HepG2 (cell line): ENCODE data around the gene IFT122. TPM values are rescaled to one million over a fixed set of nuclear protein-coding genes. Genes with fewer than 3 reads are reported as not detected.
"Not testable (repeated sequence)": the region's sequence is repeated elsewhere in the genome, so short reads cannot be mapped to it uniquely, and the experiment has no call there.

ENCODE experiments used
- ATAC-seq: fragments of 200-7000 bp; cut with Tn5 transposase; 3 replicates; pipeline ENCODE4 v1.9.1; 2020; ENCODE audit warnings: mild to moderate bottlenecking, moderate library complexity
- BruUV-seq: library from RNA; stranded (reverse); fragments of 400-500 nt; replicated peaks from 2 replicates; lab custom pipeline; 2021; lab: Mats Ljungman, UMichigan
- CTCF ChIA-PET: fragments of 300-600 bp; formaldehyde crosslinking; extraction: SDS; loops from one replicate; lab custom pipeline; 2021; ENCODE audit warnings: low total read pairs, inconsistent platforms, low intra/inter-chr PET ratio; lab: Yijun Ruan, JAX
- POLR2A ChIA-PET: fragments of 350-600 bp; sonication (Branson Sonifier 250); formaldehyde crosslinking; loops from one replicate; lab custom pipeline; 2020; ENCODE audit warnings: antibody characterized with exemption, inconsistent platforms; lab: Yijun Ruan, JAX
- DNase-seq: peaks from one replicate; pipeline ENCODE4 v3.0.0-alpha.2; 2015; ENCODE audit warnings: low spot score
- FAIRE-seq: peaks from 3 replicates; lab custom pipeline; 2011; peaks lifted over from hg19 to GRCh38; lab: Jason Lieb, UNC
- H2AFZ ChIP-seq: one replicate; pipeline ENCODE4 v1.6.1; 2011; ENCODE audit warnings: low read length, inconsistent platforms
- H3K27ac ChIP-seq: fragments of 300-600 bp; 3 replicates; pipeline ENCODE4 v1.8.0; 2011; ENCODE audit warnings: mixed run types, mild to moderate bottlenecking, mixed read lengths, low read length, inconsistent platforms; ENCODE audit not compliant: insufficient read depth; ENCODE audit errors: extremely low read length
- H3K27me3 ChIP-seq, 2 experiments: fragments of 200-600 bp in 1 of 2; 2 replicates in 1 of 2; 3 replicates in 1 of 2; pipeline versions ENCODE4 v1.6.0 to v1.8.0; 2011; ENCODE audit warnings: low read length in 2 of 2, mild to moderate bottlenecking in 2 of 2, moderate library complexity in 2 of 2, inconsistent platforms in 1 of 2; ENCODE audit not compliant: insufficient read depth in 2 of 2, control insufficient read depth in 1 of 2
- H3K36me3 ChIP-seq, 2 experiments: fragments of 200-600 bp in 1 of 2; replicated peaks in 1 of 2; 2 replicates in 1 of 2; 3 replicates in 1 of 2; pipeline versions ENCODE4 v1.5.1 to v1.8.0; 2011; ENCODE audit warnings: low read length in 2 of 2, inconsistent platforms in 1 of 2; ENCODE audit not compliant: insufficient read depth in 2 of 2, control insufficient read depth in 1 of 2
- H3K4me1 ChIP-seq: 2 replicates; pipeline ENCODE4 v1.5.1; 2012; ENCODE audit warnings: low read length, inconsistent platforms; ENCODE audit not compliant: insufficient read depth
- H3K4me2 ChIP-seq: 2 replicates; pipeline ENCODE4 v1.6.0; 2011; ENCODE audit warnings: low read depth, low read length, inconsistent platforms
- H3K4me3 ChIP-seq, 3 experiments: fragments of 200-600 bp in 1 of 3; sonication (generic), shearing (Covaris generic) in 1 of 3; replicated peaks in 1 of 3; 2 replicates each; pipeline ENCODE4 v1.5.1; 2011 to 2016; ENCODE audit warnings: low read length in 3 of 3, inconsistent platforms in 2 of 3, low read depth in 2 of 3, mild to moderate bottlenecking in 2 of 3, control low read depth in 1 of 3, mixed read lengths in 1 of 3; ENCODE audit not compliant: insufficient read depth in 1 of 3
- H3K79me2 ChIP-seq: one replicate; pipeline ENCODE4 v1.6.1; 2011; ENCODE audit warnings: low read length, inconsistent platforms; ENCODE audit not compliant: insufficient read depth
- H3K9ac ChIP-seq: 2 replicates; pipeline ENCODE4 v1.6.0; 2011; ENCODE audit warnings: mild to moderate bottlenecking, low read depth, low read length, inconsistent platforms; ENCODE audit not compliant: insufficient read depth
- H3K9me3 ChIP-seq: 2 replicates; pipeline ENCODE4 v1.5.1; 2012; ENCODE audit warnings: mild to moderate bottlenecking, low read length
- H4K20me1 ChIP-seq: 2 replicates; pipeline ENCODE4 v1.6.0; 2011; ENCODE audit warnings: inconsistent platforms, mild to moderate bottlenecking, low read length, moderate library complexity; ENCODE audit not compliant: insufficient read depth
- E2F5 ChIP-seq: sonication (generic); formaldehyde crosslinking; conservative IDR thresholded peaks from 2 replicates; pipeline ENCODE4 v1.4.0; 2020; ENCODE audit warnings: missing genetic modification reagents
- HDAC1 ChIP-seq: sonication (generic); formaldehyde crosslinking; IDR thresholded peaks from 2 replicates; pipeline ENCODE4 v1.5.1; 2020; ENCODE audit warnings: mild to moderate bottlenecking, missing genetic modification reagents
- TFDP1 ChIP-seq: IDR thresholded peaks from 2 replicates; pipeline ENCODE4 v1.6.1; 2016; ENCODE audit warnings: missing compliant biosample characterization, missing genetic modification reagents, borderline replicate concordance
- ZMYM3 ChIP-seq: sonication (generic); formaldehyde crosslinking; IDR thresholded peaks from 2 replicates; pipeline ENCODE4 v1.5.1; 2020; ENCODE audit warnings: mild to moderate bottlenecking, missing genetic modification reagents
- ZNF670 ChIP-seq: sonication (generic); formaldehyde crosslinking; IDR thresholded peaks from 2 replicates; pipeline ENCODE4 v1.8.0; 2022; ENCODE audit warnings: mild to moderate bottlenecking, missing genetic modification reagents, borderline replicate concordance
- ZNF747 ChIP-seq: sonication (generic); formaldehyde crosslinking; IDR thresholded peaks from 2 replicates; pipeline ENCODE4 v1.8.1; 2023; ENCODE audit warnings: missing genetic modification reagents, mild to moderate bottlenecking, borderline replicate concordance
- WGBS: methylation state at CpG from one replicate; pipeline ENCODE4 v1.1.6; 2017; ENCODE audit warnings: low lambda C conversion rate; 5-methylcytosine and 5-hydroxymethylcytosine counted together
- in situ Hi-C: cut with HindIII; loops from 2 replicates; pipeline ENCODE4 v1.10.0; 2017; ENCODE audit warnings: low pct_unique_long_range_greater_than_20kb; ENCODE audit not compliant: extremely low pct_ligation_motif_present
- intact Hi-C: fragments of 100-400 bp; cut with micrococcal nuclease; formaldehyde crosslinking; loops from one replicate; pipeline ENCODE4 v1.10.0; 2022; ENCODE audit not compliant: unreplicated experiment
- polyA plus RNA-seq, 8 experiments: library from polyadenylated mRNA; depleted of rRNA in 3 of 8; stranded (reverse) in 7 of 8; unstranded in 1 of 8; fragments of >200 nt; fragmentation: Illumina TruSeq in 4 of 8; extraction: Trizol in 4 of 8; gene quantifications; 2 replicates each; pipeline versions ENCODE4 v1.2.1 to v1.2.3, GENCODE V29; 2011 to 2016; ENCODE audit warnings: low read depth in 4 of 8, missing spikeins in 1 of 8, mixed read lengths in 1 of 8; ENCODE audit not compliant: insufficient read depth in 1 of 8
- total RNA-seq, 5 experiments: library from RNA; depleted of rRNA; stranded (reverse); fragments of >200 nt; fragmentation: Illumina TruSeq; extraction: Trizol; gene quantifications; 2 replicates each; pipeline ENCODE4 v1.2.3, GENCODE V29; 2016; ENCODE audit warnings: low read depth in 1 of 5

The IFT122 gene
- total and polyA plus RNA-seq, 2 of the 13 experiments (the other 11 are each of a cell fraction or from before 2014, with no cell fraction given), result 10.1 to 10.3 TPM

GRCh38 chr3:129491077-129491476, 51.1 kb downstream of the IFT122 start:
- H3K79me2 ChIP-seq, H2AFZ ChIP-seq, H3K4me3 ChIP-seq, H3K27me3 ChIP-seq, DNase-seq, H3K36me3 ChIP-seq, BruUV-seq, H4K20me1 ChIP-seq, H3K4me2 ChIP-seq, H3K9ac ChIP-seq, H3K9me3 ChIP-seq, FAIRE-seq: not testable (repeated sequence)
- in situ Hi-C loops, result loop anchor here (5.0 kb wide), 2 partner anchors 61 to 346 kb away; no protein-coding TSS in a partner anchor
- POLR2A ChIA-PET, result interaction anchor here (1.4 to 4.5 kb wide), 3 partner anchors 103 to 108 kb away, joined by 7 to 18 read pairs (median 15); no protein-coding TSS in a partner anchor
- CTCF ChIA-PET, result interaction anchor here (1.6 kb wide), 1 partner anchor 159 kb away, joined by 3 read pairs; no protein-coding TSS in a partner anchor
- ATAC-seq, result peak; percentile 6; the same call in 1 of the 3 replicates
- H3K27ac ChIP-seq, result peak overlapping the region; percentile 23
- 77% methylated on average over 3 of the region's 4 CpGs for WGBS
- intact Hi-C loops, result loop anchor here (10.0 kb wide), 1 partner anchor 64 kb away; no protein-coding TSS in a partner anchor
- H3K4me1 ChIP-seq, result peaks cover 37% of the 10 kb centered on the region

GRCh38 chr3:129491794-129492193, 51.8 kb downstream of the IFT122 start:
- no peaks in the 10 kb centered on the region; a peak in 2 of 5 replicates for H3K36me3 ChIP-seq
- FAIRE-seq (no peak), ATAC-seq (no peak), DNase-seq (no peak)
- H3K27me3 ChIP-seq, result no peaks in the 10 kb centered on the region
- H3K9me3 ChIP-seq, result no peaks in the 10 kb centered on the region
- H3K9ac ChIP-seq, result no peak overlapping the region
- ChIA-PET CTCF (interaction anchor here (1.6 kb wide), 1 partner anchor 158 kb away, joined by 3 read pairs; no protein-coding TSS in a partner anchor), POLR2A (interaction anchor here (4.5 kb wide), 1 partner anchor 105 kb away, joined by 18 read pairs; no protein-coding TSS in a partner anchor)
- no peak overlapping the region for H3K4me2 ChIP-seq
- in situ Hi-C loops, result loop anchor here (5.0 kb wide), 2 partner anchors 61 to 346 kb away; no protein-coding TSS in a partner anchor
- H4K20me1 ChIP-seq, result no peaks in the 10 kb centered on the region
- peaks cover 44% of the 10 kb centered on the region for H3K4me1 ChIP-seq
- no peak for TF ChIP-seq ZMYM3 (CRISPR knock-in tag)
- TF ChIP-seq E2F5 (CRISPR knock-in tag), result no peak
- TF ChIP-seq HDAC1 (CRISPR knock-in tag), result no peak
- no peak for TF ChIP-seq ZNF670 (CRISPR knock-in tag)
- TF ChIP-seq TFDP1 (CRISPR knock-in tag), result no peak
- TF ChIP-seq ZNF747 (CRISPR knock-in tag), result no peak
- no peak overlapping the region for H3K4me3 ChIP-seq
- no peaks in the 10 kb centered on the region for H3K79me2 ChIP-seq
- H3K27ac ChIP-seq, result no peak overlapping the region
- no TSS peak for BruUV-seq
- intact Hi-C loops, result loop anchor here (10.0 kb wide), 1 partner anchor 63 kb away; no protein-coding TSS in a partner anchor
- 93% methylated on average over 9 of the region's 9 CpGs for WGBS
- H2AFZ ChIP-seq, result no peak overlapping the region
